Measurements from ENCODE around the gene FBXW7. TPM values are rescaled to one million over a fixed set of nuclear protein-coding genes. Genes with fewer than 3 reads are reported as not detected.

FBXW7 gene
- total and polyA plus RNA-seq, 2 of the 13 experiments (the other 11 are each of a cell fraction or from before 2014, with no cell fraction given): 5.0 to 40.9 TPM

GRCh38 chr4:152525878-152526277, 10.0 kb downstream of the FBXW7 start:
- Histone ChIP-seq H3K36me3 (replicated peaks in 1 of 2; ENCODE audit: control insufficient read depth in 1 of 2, insufficient read depth in 2 of 2, low read length in 2 of 2) (peaks cover 0 to 10% of the 10 kb centered on the region in 2 experiments; a peak in 1 of 5 replicates), H3K4me3 (replicated peaks in 1 of 3; ENCODE audit: insufficient read depth in 1 of 3, low read depth in 2 of 3, low read length in 3 of 3) (no peak overlapping the region), H2AFZ (ENCODE audit: low read length) (no peak overlapping the region), H3K27me3 (ENCODE audit: control insufficient read depth in 1 of 2, insufficient read depth in 2 of 2, low read length in 2 of 2) (no peaks in the 10 kb centered on the region; a peak in 1 of 5 replicates), H3K9me3 (ENCODE audit: low read length) (no peaks in the 10 kb centered on the region), H3K4me1 (ENCODE audit: insufficient read depth, low read length) (peaks cover 39% of the 10 kb centered on the region), H4K20me1 (ENCODE audit: insufficient read depth, low read length) (no peaks in the 10 kb centered on the region), H3K27ac (ENCODE audit: extremely low read length, insufficient read depth, low read length) (no peak overlapping the region), H3K4me2 (ENCODE audit: low read depth, low read length) (no peak overlapping the region), H3K9ac (ENCODE audit: insufficient read depth, low read depth, low read length) (no peak overlapping the region), H3K79me2 (ENCODE audit: insufficient read depth, low read length) (peaks cover 80% of the 10 kb centered on the region)
- no TSS peak for BruUV-seq (replicated peaks)
- ChIA-PET POLR2A (no interaction called here), CTCF (ENCODE audit: low intra/inter-chr PET ratio, low total read pairs) (no interaction called here)
- intact Hi-C loops (cut with micrococcal nuclease; ENCODE audit: unreplicated experiment) (no loop called here), in situ Hi-C loops (cut with HindIII; ENCODE audit: extremely low pct_ligation_motif_present, low pct_unique_long_range_greater_than_20kb) (no loop called here)
- peak; percentile 4 for FAIRE-seq
- TF ChIP-seq ZNF703 (CRISPR knock-in tag; IDR thresholded peaks at IDR 0.05; ENCODE audit: borderline replicate concordance) (no peak), SP5 (CRISPR knock-in tag; IDR thresholded peaks at IDR 0.05; ENCODE audit: borderline replicate concordance, low read depth) (no peak), MED13 (CRISPR knock-in tag; IDR thresholded peaks at IDR 0.05) (no peak), HNF4G (IDR thresholded peaks at IDR 0.05; ENCODE audit: borderline replicate concordance, low read depth, low read length) (no peak), HNF4G (CRISPR knock-in tag; IDR thresholded peaks at IDR 0.05; ENCODE audit: borderline replicate concordance, low read depth) (no peak), MTERF4 (CRISPR knock-in tag; IDR thresholded peaks at IDR 0.05) (no peak), ZNF160 (CRISPR knock-in tag; IDR thresholded peaks at IDR 0.05) (no peak), MATR3 (CRISPR knock-in tag; IDR thresholded peaks at IDR 0.05) (no peak), ZNF564 (CRISPR knock-in tag; IDR thresholded peaks at IDR 0.05) (no peak), ETS1 (CRISPR knock-in tag; IDR thresholded peaks at IDR 0.05) (no peak), KLF16 (CRISPR knock-in tag; IDR thresholded peaks at IDR 0.05) (no peak)
- WGBS (ENCODE audit: low lambda C conversion rate): 90% methylated on average over 4 of the region's 4 CpGs
- ATAC-seq: no peak
- no peak for DNase-seq (ENCODE audit: low spot score)

All from HepG2 (cell line).